Gastroesophageal sphincter (tissue), 4 donors: Measurements from ENCODE around the gene INSYN1. TPM values are rescaled to one million over a fixed set of nuclear protein-coding genes. Genes with fewer than 3 reads are reported as not detected.

Source experiments
- ATAC-seq: fragments of 150-250 bp; one replicate; pipeline ENCODE4 v1.9.1; 2016; ENCODE audit warnings: mild to moderate bottlenecking, moderate library complexity
- H3K27ac ChIP-seq, 4 donors: fragments of 200-600 bp; sonication (generic) in 3 of 4; 1 replicate in 3 of 4; 2 replicates in 1 of 4; pipeline ENCODE4 v1.5.1; 2016 to 2019
- H3K27me3 ChIP-seq: fragments of 200-600 bp; sonication (generic); one replicate; pipeline ENCODE4 v1.5.1; 2019
- H3K36me3 ChIP-seq, 2 donors: fragments of 200-600 bp; sonication (generic); one replicate each; pipeline ENCODE4 v1.5.1; 2019; ENCODE audit warnings: control low read depth in 1 of 2
- H3K4me1 ChIP-seq, 3 donors: fragments of 200-600 bp; sonication (generic); 1 replicate in 2 of 3; 2 replicates in 1 of 3; pipeline ENCODE4 v1.5.1; 2016 to 2019; ENCODE audit warnings: control low read depth in 2 of 3
- H3K4me3 ChIP-seq, 2 donors: fragments of 200-600 bp; sonication (generic); one replicate each; pipeline ENCODE4 v1.5.1; 2019; ENCODE audit warnings: mild to moderate bottlenecking in 1 of 2, moderate library complexity in 1 of 2
- H3K9me3 ChIP-seq, 3 donors: fragments of 200-600 bp; sonication (generic); one replicate each; pipeline ENCODE4 v1.5.1; 2017 to 2019; ENCODE audit warnings: control low read depth in 2 of 3
- CTCF ChIP-seq, 4 experiments: fragments of 200-600 bp in 2 of 4; fragments of 450-650 bp in 2 of 4; sonication (generic) in 1 of 4; IDR thresholded peaks; one replicate each; pipeline ENCODE4 v1.5.1; 2017 to 2019; ENCODE audit warnings: antibody characterized with exemption in 4 of 4, mild to moderate bottlenecking in 2 of 4, moderate library complexity in 2 of 4
- EP300 ChIP-seq: sonication (generic); formaldehyde crosslinking; IDR thresholded peaks from one replicate; pipeline ENCODE4 v1.6.1; 2017; ENCODE audit warnings: antibody characterized with exemption, mild to moderate bottlenecking
- POLR2A ChIP-seq, 2 donors: fragments of 450-650 bp; IDR thresholded peaks; one replicate each; pipeline ENCODE4 v1.6.1; 2017; ENCODE audit warnings: antibody characterized with exemption in 2 of 2, mild to moderate bottlenecking in 2 of 2, moderate library complexity in 1 of 2
- POLR2AphosphoS5 ChIP-seq: sonication (generic); formaldehyde crosslinking; IDR thresholded peaks from one replicate; pipeline ENCODE4 v1.6.1; 2017; ENCODE audit warnings: antibody characterized with exemption
- WGBS, 2 donors: methylation state at CpG; one replicate each; pipeline ENCODE4 v1.1.5; 2018; ENCODE audit warnings: low coverage in 1 of 2; 5-methylcytosine and 5-hydroxymethylcytosine counted together
- total RNA-seq, 4 donors: library from RNA; depleted of rRNA; stranded (reverse); fragments of >200 nt; gene quantifications; one replicate each; pipeline ENCODE4 v1.1.0, GENCODE V29; 2016

INSYN1 gene
- total RNA-seq, 4 donors from 2014 or later, result 11.4 to 30.2 (median 16.3) TPM

- no peak overlapping the region for H3K27ac ChIP-seq
- no peaks in the 10 kb centered on the region for H3K36me3 ChIP-seq
- TF ChIP-seq EP300 (no peak), POLR2A (IDR thresholded peaks at IDR 0.05) (no peak), CTCF (IDR thresholded peaks at IDR 0.05) (no peak), POLR2AphosphoS5 (no peak)
- H3K27me3 ChIP-seq, result no peaks in the 10 kb centered on the region
- ATAC-seq, result no peak
- no peak overlapping the region for H3K4me3 ChIP-seq
- WGBS, 2 donors, result 86 to 90% methylated on average over 2 to 3 of the region's 12 CpGs
- H3K4me1 ChIP-seq, result peaks cover 0 to 27% (median 7%) of the 10 kb centered on the region in 3 donors
- no peaks in the 10 kb centered on the region for H3K9me3 ChIP-seq
Observed at GRCh38 chr15:73771385-73772045, 18.4 kb upstream of the INSYN1 start.

- WGBS, 2 donors, result 94% methylated on average over 1 of the region's 1 CpG; no CpG with 5 or more reads in 1 of the 2 donors
Observed at GRCh38 chr15:73770050-73770449, 16.9 kb upstream of the INSYN1 start.

GRCh38 chr15:73767806-73768501, 14.8 kb upstream of the INSYN1 start:
- no peak for TF ChIP-seq EP300
- TF ChIP-seq POLR2A (IDR thresholded peaks at IDR 0.05), result no peak
- TF ChIP-seq POLR2AphosphoS5, result no peak
- TF ChIP-seq CTCF (IDR thresholded peaks at IDR 0.05), result no peak
- Histone ChIP-seq H3K36me3 (no peaks in the 10 kb centered on the region), H3K4me1 (peaks cover 0 to 20% (median 0%) of the 10 kb centered on the region in 3 donors), H3K9me3 (no peaks in the 10 kb centered on the region), H3K27me3 (no peaks in the 10 kb centered on the region), H3K4me3 (no peak overlapping the region), H3K27ac (no peak overlapping the region)
- ATAC-seq, result no peak
- 25% methylated on average over 4 of the region's 9 CpGs; no CpG with 5 or more reads in 1 of the 2 donors for whole genome bisulfite sequencing, 2 donors

More at GRCh38 chr15:73770050-73770449, 16.9 kb upstream of the INSYN1 start:
- ATAC-seq, result no peak
- no peak overlapping the region for H3K4me3 ChIP-seq
- TF ChIP-seq POLR2A (IDR thresholded peaks at IDR 0.05) (no peak), CTCF (IDR thresholded peaks at IDR 0.05) (no peak), EP300 (no peak), POLR2AphosphoS5 (no peak)
- no peaks in the 10 kb centered on the region for H3K9me3 ChIP-seq
- peaks cover 0 to 24% (median 4%) of the 10 kb centered on the region in 3 donors for H3K4me1 ChIP-seq
- no peaks in the 10 kb centered on the region for H3K36me3 ChIP-seq
- H3K27me3 ChIP-seq, result no peaks in the 10 kb centered on the region
- H3K27ac ChIP-seq, result no peak overlapping the region

- H3K9me3 ChIP-seq, result no peaks in the 10 kb centered on the region
- peaks cover 0 to 18% (median 0%) of the 10 kb centered on the region in 3 donors for H3K4me1 ChIP-seq
- H3K27ac ChIP-seq, result no peak overlapping the region
- no peak for TF ChIP-seq POLR2AphosphoS5
- no peak for TF ChIP-seq EP300
- TF ChIP-seq CTCF (IDR thresholded peaks at IDR 0.05), result no peak
- no peak for TF ChIP-seq POLR2A (IDR thresholded peaks at IDR 0.05)
- 81 to 100% methylated on average over 1 of the region's 1 CpG for WGBS, 2 donors
- H3K36me3 ChIP-seq, result no peaks in the 10 kb centered on the region
- ATAC-seq, result no peak
- H3K4me3 ChIP-seq, result no peak overlapping the region
- no peaks in the 10 kb centered on the region for H3K27me3 ChIP-seq
Observed at GRCh38 chr15:73766598-73766997, 13.4 kb upstream of the INSYN1 start.
